CD4-positive, alpha-beta T cell treated with Interleukin-6 for 4 hours (primary cell): ENCODE data around the gene SERPINB13.

Experiments used
- DNase-seq: peaks from one replicate; pipeline ENCODE4 v3.0.0-alpha.2; 2020; ENCODE audit warnings: mixed read lengths

The SERPINB13 gene, protein sequence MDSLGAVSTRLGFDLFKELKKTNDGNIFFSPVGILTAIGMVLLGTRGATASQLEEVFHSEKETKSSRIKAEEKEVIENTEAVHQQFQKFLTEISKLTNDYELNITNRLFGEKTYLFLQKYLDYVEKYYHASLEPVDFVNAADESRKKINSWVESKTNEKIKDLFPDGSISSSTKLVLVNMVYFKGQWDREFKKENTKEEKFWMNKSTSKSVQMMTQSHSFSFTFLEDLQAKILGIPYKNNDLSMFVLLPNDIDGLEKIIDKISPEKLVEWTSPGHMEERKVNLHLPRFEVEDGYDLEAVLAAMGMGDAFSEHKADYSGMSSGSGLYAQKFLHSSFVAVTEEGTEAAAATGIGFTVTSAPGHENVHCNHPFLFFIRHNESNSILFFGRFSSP

DNA sequence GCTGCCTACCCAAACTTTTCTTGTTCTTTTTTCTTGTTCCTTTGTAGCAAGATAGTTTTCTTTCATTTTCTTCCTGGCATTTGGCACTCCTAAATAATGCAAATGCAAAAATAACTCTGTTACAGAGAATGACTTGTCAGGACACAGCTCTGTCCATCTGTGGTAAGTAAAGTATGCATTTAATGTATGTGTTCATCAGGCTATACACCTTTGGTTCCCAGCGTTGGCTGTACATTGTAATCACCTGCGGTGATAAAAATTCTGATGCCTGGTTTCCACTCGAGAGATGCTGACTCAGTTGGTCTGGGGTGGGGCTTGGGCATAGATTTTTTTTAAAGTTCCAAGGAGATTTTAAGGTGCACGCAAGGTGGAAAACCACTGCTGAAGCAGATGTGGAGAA, at the start of gene SERPINB13:
Gene SERPINB13 (plus strand): TSS at position 378 of the 400 bp plus-strand sequence. CDS start 1,325 bp downstream, outside the sequence.
- DNase-seq = no peak

DNA sequence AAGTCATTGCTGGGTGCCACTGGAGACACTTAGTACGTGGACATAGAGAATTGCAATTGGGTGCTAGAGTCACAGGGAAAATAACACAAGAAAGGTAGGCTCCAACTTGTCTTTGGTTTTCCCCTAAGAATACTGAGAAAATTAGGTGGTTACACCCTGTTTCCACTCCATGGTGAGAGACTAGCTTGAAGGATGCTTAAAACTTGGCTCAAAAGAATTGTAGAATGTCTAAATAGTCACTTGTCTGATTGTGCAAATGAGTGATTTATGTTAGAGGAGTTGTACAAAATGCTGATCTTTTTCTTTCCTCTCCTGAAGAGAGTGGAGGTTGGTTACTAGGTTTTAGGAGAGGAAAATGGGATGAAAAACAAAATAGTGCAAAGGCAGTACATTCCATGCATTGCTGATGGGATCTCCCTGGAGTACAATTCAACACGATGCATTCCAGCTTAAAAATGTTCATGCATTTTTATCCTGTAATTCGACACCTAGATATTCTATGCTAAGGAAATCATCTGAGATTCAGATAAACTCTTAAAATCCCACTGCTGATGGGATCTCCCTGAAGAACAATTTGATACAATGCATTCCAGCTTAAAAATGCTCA, 47.1 kb upstream of the SERPINB13 start:
- no peak for DNase-seq

DNA sequence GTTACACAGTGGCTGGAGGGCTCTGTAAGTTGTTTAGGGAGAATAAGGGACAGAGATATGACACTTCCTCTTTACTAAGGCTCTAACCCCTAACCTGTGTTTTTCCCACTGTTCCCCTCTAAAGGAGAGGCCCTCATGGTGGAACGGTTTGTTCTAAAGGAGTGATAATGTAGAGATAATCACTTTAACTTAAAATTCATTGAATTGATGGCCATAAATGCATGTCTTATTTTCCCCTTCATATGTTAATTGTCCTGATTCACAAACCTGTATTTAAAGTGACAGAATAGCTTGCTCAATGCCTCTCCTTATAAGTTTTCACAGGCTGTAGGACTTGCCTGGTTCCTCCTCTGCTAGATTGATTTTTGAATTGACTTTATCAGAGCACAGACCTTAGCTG, 45.1 kb upstream of the SERPINB13 start, which contains the start of gene SERPINB12:
Gene SERPINB12 (plus strand): TSS at position 301 of the 400 bp plus-strand sequence. CDS start 13,791 bp downstream, outside the sequence.
- DNase-seq = no peak

DNA sequence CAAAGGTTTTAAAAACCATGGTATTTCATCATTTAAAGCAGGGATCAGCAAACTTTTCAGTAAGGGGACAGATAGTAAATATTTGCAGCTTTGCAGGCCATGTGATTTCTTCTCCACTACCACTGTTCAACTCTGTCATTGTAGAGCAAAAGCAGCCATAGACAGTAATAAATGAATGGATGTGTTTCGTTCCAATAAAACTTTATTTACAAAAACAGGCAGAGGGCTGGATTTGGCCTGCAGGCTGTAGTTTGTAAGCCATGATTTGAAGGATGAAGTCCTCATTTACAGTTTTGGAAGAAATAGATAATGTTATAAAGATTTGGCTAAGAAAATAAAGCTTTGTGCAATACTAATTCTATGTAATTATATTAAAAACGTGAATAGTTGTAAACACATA, 43.1 kb upstream of the SERPINB13 start:
- DNase-seq = no peak

GRCh38 chr18:63545000-63545399, 42.1 kb upstream of the SERPINB13 start:
- DNase-seq = no peak

- DNase-seq = no peak
Observed at GRCh38 chr18:63550068-63550467, 37.1 kb upstream of the SERPINB13 start.

GRCh38 chr18:63551769-63552168, 35.4 kb upstream of the SERPINB13 start:
- DNase-seq = no peak

GRCh38 chr18:63552581-63552980, 34.6 kb upstream of the SERPINB13 start:
- DNase-seq = no peak

DNA sequence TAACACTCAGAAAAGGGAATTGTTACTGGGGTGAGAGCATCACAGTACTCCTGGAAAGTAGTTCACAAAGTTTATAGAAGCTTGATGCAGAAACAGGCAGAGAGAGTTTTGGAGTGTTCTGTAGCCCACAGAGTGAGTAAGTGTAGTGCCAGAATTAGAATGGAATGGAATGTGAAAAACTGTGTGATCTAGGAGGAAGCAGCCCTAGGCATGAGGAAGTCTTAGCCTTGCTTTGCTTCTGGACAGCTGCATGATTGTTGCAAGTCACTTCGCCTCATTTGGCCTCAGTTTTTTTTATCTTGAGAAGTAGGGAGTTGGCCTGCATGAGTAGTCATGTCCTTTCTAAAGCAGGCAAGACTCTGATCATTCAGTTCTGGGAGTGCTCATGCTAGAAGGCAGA, 34.1 kb upstream of the SERPINB13 start:
- no peak for DNase-seq

GRCh38 chr18:63559567-63560491, 27.3 kb upstream of the SERPINB13 start:
- no peak for DNase-seq

DNA sequence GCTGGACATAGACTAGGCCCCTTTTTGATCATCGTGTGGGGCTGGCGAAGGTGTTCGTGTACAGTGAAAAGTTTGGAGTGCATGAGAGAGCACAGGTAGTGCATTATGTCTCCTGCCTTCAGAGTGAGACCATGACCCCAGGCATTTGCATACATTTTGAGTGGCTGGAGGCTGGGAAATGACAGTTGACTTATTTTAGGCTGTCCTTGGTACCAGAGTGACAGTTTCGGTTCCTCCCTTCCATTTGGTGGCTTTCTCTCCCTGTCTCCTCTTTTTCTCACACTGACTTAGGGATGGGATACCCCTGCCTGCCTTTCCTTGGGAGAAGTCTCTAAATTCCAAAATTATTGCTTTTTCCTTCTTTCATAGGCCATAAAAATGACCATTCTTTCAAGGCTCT, 24.9 kb upstream of the SERPINB13 start:
- DNase-seq = no peak

GRCh38 chr18:63564021-63564420, 23.1 kb upstream of the SERPINB13 start:
- no peak for DNase-seq

- DNase-seq = no peak
Observed at GRCh38 chr18:63564561-63564960, 22.6 kb upstream of the SERPINB13 start.

DNA sequence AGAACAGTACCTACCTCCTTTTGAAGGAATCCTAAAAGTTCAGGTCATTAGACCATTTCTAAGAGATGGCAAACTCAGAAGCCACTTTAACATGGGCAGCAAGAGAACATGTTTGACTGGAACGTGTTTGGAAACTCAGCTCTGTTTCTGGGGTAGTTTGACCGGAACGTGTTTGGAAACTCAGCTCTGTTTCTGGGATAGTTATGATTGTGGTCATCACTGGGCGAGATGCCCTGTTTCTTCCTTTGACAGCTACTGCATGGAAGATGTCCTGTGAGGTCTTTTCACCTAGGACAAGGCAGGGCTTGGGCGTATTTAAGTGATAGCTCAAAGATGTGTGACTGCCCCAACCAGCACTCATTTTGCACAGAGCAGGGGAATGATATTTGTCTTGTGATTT, 19.9 kb upstream of the SERPINB13 start:
- DNase-seq = no peak

DNA sequence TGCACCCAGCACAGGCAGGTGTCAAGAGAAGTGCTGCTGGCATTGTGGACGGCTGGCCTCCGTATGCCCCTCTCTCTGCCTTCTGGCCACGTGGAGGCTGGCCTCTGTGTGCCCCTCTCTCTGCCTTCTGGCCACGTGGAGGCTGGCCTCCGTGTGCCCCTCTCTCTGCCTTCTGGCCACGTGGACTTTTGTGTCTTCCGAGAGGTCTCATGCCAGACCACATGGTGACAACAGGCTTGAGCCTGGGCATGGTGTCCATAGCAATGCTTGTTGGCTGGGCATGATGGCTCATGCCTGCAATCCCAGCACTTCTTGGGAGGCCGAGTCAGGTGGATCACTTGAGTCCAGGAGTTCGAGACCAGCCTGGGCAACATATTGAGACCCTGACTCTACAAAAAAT, 19.3 kb upstream of the SERPINB13 start:
- DNase-seq = no peak

- no peak for DNase-seq
Observed at GRCh38 chr18:63570721-63571120, 16.4 kb upstream of the SERPINB13 start.

GRCh38 chr18:63575681-63576080, 11.5 kb upstream of the SERPINB13 start:
- no peak for DNase-seq

DNA sequence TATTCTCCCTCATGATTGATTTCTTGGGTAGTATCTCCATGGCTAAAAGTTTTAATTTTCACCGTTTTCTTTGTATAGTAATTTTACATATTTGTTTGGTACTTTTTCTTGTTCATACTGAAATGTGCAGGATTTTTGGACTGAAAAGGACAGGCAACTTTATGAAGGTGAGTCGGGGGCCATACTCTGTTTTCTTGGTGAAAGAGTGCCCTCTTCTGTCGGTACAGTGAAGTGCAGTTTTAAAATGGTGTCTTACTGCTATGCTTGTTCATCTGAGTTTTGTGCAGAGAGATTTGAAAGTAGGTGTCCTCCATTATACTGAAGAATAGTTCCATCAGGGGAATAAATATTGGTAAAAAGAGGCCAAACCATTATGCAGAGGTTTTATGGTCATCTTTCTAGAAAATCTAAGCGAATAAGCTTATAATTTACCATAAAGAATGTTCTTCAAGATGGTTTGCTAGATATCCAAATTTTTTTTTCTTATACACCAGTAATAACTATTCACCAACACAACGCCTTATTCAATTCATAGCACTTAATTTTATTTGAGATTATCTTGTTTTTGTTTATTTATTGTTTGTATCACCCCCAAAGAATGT, 8.7 kb upstream of the SERPINB13 start:
- no peak for DNase-seq

GRCh38 chr18:63579616-63580015, 7.5 kb upstream of the SERPINB13 start:
- DNase-seq = no peak

GRCh38 chr18:63585988-63586387, 1.2 kb upstream of the SERPINB13 start:
- DNase-seq = no peak

- DNase-seq = no peak
Observed at GRCh38 chr18:63586431-63586830, 712 bp upstream of the SERPINB13 start.

DNA sequence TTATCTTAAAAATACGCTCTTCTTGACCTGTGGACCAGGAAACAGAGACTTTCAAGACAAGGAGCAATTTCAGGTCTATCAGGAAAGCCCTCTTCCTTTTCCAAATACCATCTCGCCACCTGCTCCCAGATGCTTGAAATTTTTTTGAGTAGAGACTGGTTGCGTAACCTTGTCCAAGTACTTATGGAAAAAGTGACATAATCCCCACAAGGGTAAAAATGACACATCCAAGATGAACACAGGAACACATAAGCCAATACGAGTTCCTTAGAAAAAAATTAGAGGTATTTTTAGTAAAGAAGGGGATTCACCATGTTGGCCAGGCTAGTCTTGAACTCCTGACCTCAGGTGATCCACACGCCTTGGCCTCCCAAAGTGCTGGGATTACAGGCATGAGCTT, 1.8 kb downstream of the SERPINB13 start:
- no peak for DNase-seq

DNA sequence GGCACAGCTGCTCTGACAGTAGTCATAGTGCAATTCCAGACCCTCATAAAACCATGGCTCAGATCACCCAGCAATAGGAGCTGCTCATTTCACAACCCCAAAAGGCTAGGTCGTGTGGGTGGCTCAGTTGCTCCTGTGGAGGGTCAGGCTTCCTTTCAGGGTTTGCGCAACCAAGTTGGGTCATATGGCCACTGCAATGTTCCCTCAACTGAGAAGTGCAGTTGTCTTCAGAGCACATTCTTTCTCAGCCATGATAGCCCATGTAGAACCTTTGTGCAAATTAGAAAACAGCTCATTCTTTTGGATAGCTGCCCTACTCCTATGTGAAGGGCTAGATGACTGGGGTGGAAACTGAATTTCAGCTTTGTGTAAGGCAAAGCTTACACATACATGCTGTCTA, 3.2 kb downstream of the SERPINB13 start:
- DNase-seq = no peak
